HL-60 (cell line): ENCODE data around the gene DAAM2.

Experiments used
- DNase-seq, 2 experiments: peaks; one replicate each; pipeline ENCODE4 v3.0.0-alpha.2; 2010 to 2020; ENCODE audit warnings: low read depth in 1 of 2, low spot score in 1 of 2
- H3K27ac ChIP-seq: fragments of 250-450 bp; sonication (Bioruptor Pico); replicated peaks from 2 replicates; pipeline ENCODE4 v1.5.1; 2020; ENCODE audit warnings: mild to moderate bottlenecking, moderate library complexity
- H3K27me3 ChIP-seq: fragments of 250-450 bp; sonication (Bioruptor Pico); 2 replicates; pipeline ENCODE4 v1.5.1; 2021; ENCODE audit warnings: mild to moderate bottlenecking, moderate library complexity; ENCODE audit not compliant: insufficient read depth, poor library complexity, severe bottlenecking
- H3K4me3 ChIP-seq: replicated peaks from 2 replicates; pipeline ENCODE4 v1.5.1; 2011; ENCODE audit warnings: mild to moderate bottlenecking, control low read depth, low read length; ENCODE audit not compliant: insufficient read depth
- CTCF ChIP-seq: IDR thresholded peaks from one replicate; pipeline ENCODE4 v1.5.1; 2011; ENCODE audit warnings: low read length, control low read depth, inconsistent platforms; ENCODE audit not compliant: insufficient read depth
- GABPA ChIP-seq: IDR thresholded peaks from 2 replicates; pipeline ENCODE4 v1.6.1; 2012; ENCODE audit warnings: low read depth
- POLR2AphosphoS5 ChIP-seq: IDR thresholded peaks from 2 replicates; pipeline ENCODE4 v1.6.1; 2012; ENCODE audit warnings: low read depth
- REST ChIP-seq: IDR thresholded peaks from 2 replicates; pipeline ENCODE4 v1.6.1; 2012; ENCODE audit warnings: low read depth; ENCODE audit not compliant: insufficient replicate concordance
- SPI1 ChIP-seq: IDR thresholded peaks from 2 replicates; pipeline ENCODE4 v1.6.1; 2012; ENCODE audit warnings: low read depth, mild to moderate bottlenecking, borderline replicate concordance

DAAM2 gene

DNA sequence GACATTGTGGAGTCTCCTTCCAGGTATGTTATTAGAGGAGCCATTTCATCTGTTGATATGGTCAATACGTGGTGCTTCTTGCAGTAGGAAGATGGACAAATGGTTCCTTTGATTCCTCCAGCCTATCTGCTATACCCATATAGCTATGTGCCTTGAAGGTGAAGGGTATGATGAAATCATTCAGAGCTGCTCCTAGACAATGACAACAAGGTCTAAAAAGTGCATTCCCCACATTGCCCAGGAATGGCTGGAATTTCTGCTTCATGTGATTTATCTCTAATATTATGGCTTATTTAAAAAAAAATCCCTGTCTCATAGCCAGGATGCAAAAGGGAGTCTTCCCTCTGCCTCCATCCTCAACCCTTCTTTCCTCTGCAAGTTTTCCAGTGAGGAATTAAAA is 14.1 kb downstream of the DAAM2 start:
- Histone ChIP-seq H3K27me3 (no peaks in the 10 kb centered on the region), H3K4me3 (no peak overlapping the region), H3K27ac (no peak overlapping the region)
- no peak for TF ChIP-seq SPI1
- TF ChIP-seq REST = no peak
- TF ChIP-seq POLR2AphosphoS5 = no peak
- no peak for TF ChIP-seq CTCF
- TF ChIP-seq GABPA = no peak
- no peak for DNase-seq

DNA sequence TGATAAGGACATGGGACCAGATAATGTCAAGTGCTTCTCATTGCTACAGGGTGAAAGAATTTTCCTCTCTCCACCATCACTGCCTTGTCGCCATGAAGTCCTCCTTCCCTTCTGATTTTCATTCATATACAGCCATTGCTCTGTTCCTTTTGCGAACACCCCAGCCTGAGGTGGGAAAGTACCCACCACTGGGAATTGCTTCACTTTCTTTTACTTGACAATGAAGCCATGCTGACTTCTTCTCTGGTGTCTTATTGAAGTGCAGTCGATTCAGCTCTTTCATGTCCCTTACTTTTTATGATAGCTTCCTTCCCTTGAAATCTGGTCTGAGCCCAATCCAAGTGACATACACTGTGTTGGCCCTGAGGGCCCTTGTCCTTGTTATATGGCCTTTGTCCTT is 16.2 kb downstream of the DAAM2 start:
- DNase-seq = no peak
- TF ChIP-seq GABPA (no peak), REST (no peak), CTCF (no peak), POLR2AphosphoS5 (no peak), SPI1 (no peak)
- Histone ChIP-seq H3K27ac (no peak overlapping the region), H3K4me3 (no peak overlapping the region), H3K27me3 (peaks cover 2% of the 10 kb centered on the region)

DNA sequence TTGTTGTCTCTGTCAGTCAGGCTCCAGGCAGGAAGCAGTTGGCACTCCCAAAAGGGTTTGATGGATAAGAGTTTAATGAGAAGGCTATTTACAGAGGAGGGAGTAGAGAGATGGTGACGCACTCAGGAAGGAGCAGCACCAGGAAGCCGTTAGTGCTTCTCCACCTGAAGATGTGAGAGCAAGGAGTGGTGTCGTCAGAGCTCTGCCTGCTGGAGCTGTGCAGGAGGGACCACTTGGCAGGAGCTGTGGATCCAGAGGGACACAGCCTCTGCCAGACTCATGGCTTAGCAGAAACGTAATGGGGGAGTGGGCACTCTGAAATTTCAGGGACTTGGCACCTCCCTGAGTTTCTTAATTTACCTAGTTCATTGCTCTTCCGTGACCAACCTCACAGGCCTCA is 16.8 kb downstream of the DAAM2 start:
- Histone ChIP-seq H3K27ac (no peak overlapping the region), H3K4me3 (no peak overlapping the region), H3K27me3 (peaks cover 2% of the 10 kb centered on the region)
- TF ChIP-seq REST (no peak), SPI1 (no peak), GABPA (no peak)
- no peak for DNase-seq

- Histone ChIP-seq H3K27me3 (peaks cover 2% of the 10 kb centered on the region), H3K4me3 (no peak overlapping the region), H3K27ac (no peak overlapping the region)
- no peak for DNase-seq
- TF ChIP-seq REST (no peak), CTCF (no peak), POLR2AphosphoS5 (no peak), GABPA (no peak), SPI1 (no peak)
Measured at GRCh38 chr6:39811835-39812345, 19.7 kb downstream of the DAAM2 start.
